ENCODE results near the gene RPUSD2. TPM values are rescaled to one million over a fixed set of nuclear protein-coding genes. Genes with fewer than 3 reads are reported as not detected.

The RPUSD2 gene
- total and polyA plus RNA-seq, 2 experiments from 2014 or later: 22.0 to 25.5 TPM

DNA sequence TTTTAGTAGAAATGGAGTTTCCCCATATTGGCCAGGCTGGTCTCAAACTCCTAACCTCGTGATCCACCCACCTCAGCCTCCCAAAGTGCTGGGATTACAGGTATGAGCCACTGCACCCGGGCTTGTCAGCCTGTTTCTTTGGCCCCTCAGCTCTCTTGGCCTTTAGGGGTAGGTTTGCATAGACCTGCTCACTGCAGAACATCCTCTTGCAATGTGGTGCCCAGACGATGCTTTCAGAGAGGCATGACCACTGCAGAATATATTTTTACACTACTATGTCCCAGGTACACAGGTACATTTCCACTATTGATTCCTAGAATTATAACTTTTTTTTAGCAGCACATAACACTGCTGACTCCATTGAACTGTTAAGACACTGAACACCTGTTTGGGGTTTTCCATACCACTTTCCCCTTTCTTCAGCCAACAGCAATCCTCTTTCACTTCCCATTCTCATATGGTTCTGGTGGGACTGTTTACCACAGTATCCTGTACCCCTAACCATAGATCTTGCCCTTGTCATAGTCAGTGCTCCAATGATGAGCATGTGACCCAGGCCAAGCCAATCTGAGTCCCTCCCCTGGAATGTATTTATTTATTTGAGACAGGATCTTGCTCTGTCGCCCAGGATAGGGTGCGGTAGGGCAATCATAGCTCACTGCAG is 25.3 kb upstream of the RPUSD2 start (continued):
- TF ChIP-seq ZNF462 (CRISPR knock-in tag; IDR thresholded peaks at IDR 0.05): no peak
- no peak for TF ChIP-seq ZNF114 (CRISPR knock-in tag; IDR thresholded peaks at IDR 0.05)
- TF ChIP-seq ZNF331 (CRISPR knock-in tag; IDR thresholded peaks at IDR 0.05; ENCODE audit: low read depth): no peak
- no peak for TF ChIP-seq CTCF (conservative IDR thresholded peaks at IDR 0.05; ENCODE audit: low read depth in 2 of 2)
- TF ChIP-seq CREB1 (CRISPR knock-in tag; IDR thresholded peaks at IDR 0.05; ENCODE audit: low read depth): no peak
- no peak for TF ChIP-seq POLR2AphosphoS5 (IDR thresholded peaks at IDR 0.05; ENCODE audit: low read depth)
- no peak for TF ChIP-seq EZH2phosphoT487 (IDR thresholded peaks at IDR 0.05; ENCODE audit: unreplicated experiment)
- TF ChIP-seq JUNB (IDR thresholded peaks at IDR 0.05; ENCODE audit: unreplicated experiment): no peak
- no peak for TF ChIP-seq STAT1 (IDR thresholded peaks at IDR 0.05; ENCODE audit: unreplicated experiment)
- no peak for TF ChIP-seq NANOG (IDR thresholded peaks at IDR 0.05; ENCODE audit: borderline replicate concordance)
